Spinal cord (tissue), 10 donors: ENCODE results near the gene SNX13. TPM values are rescaled to one million over a fixed set of nuclear protein-coding genes. Genes with fewer than 3 reads are reported as not detected.

Experiments
- DNase-seq, 6 donors: peaks; one replicate each; pipeline versions ENCODE4 v3.0.0 to v3.0.0-alpha.2; 2013 to 2015; ENCODE audit warnings: low spot score in 6 of 6, low read depth in 4 of 6
- H3K27ac ChIP-seq: one replicate; pipeline ENCODE4 v1.5.1; 2013; ENCODE audit warnings: low read depth, low read length, control low read depth
- H3K27me3 ChIP-seq: one replicate; pipeline ENCODE4 v1.6.1; 2013; ENCODE audit warnings: low read length; ENCODE audit not compliant: control insufficient read depth, insufficient read depth
- H3K36me3 ChIP-seq: one replicate; pipeline ENCODE4 v1.6.1; 2013; ENCODE audit warnings: low read length; ENCODE audit not compliant: control insufficient read depth, insufficient read depth
- H3K4me1 ChIP-seq: one replicate; pipeline ENCODE4 v1.6.1; 2013; ENCODE audit warnings: low read length; ENCODE audit not compliant: control insufficient read depth, insufficient read depth
- H3K4me3 ChIP-seq: one replicate; pipeline ENCODE4 v1.5.1; 2013; ENCODE audit warnings: low read depth, low read length, control low read depth
- H3K9me3 ChIP-seq: one replicate; pipeline ENCODE4 v1.6.1; 2013; ENCODE audit warnings: low read length; ENCODE audit not compliant: control insufficient read depth, insufficient read depth
- WGBS: methylation state at CpG from one replicate; pipeline ENCODE4 v1.1.5; 2013; ENCODE audit warnings: missing lambda C conversion rate; ENCODE audit not compliant: insufficient coverage; 5-methylcytosine and 5-hydroxymethylcytosine counted together
- polyA plus RNA-seq, 2 donors: library from polyadenylated mRNA; unstranded; fragments of 120-200 nt; gene quantifications; one replicate each; pipeline ENCODE4 v1.2.1, GENCODE V29; 2013; ENCODE audit not compliant: insufficient read length in 2 of 2
- total RNA-seq, 2 donors: library from RNA; depleted of rRNA in 1 of 2; stranded (reverse); fragments of 120-200 nt in 1 of 2; fragments of >200 nt in 1 of 2; gene quantifications; one replicate each; pipeline versions ENCODE4 v1.2.3 to v1.2.4, GENCODE V29; 2013 to 2014
- donor health status: healthy.

SNX13 gene
- total and polyA plus RNA-seq, 4 donors = 27.9 to 97.6 (median 56.7) TPM

DNA sequence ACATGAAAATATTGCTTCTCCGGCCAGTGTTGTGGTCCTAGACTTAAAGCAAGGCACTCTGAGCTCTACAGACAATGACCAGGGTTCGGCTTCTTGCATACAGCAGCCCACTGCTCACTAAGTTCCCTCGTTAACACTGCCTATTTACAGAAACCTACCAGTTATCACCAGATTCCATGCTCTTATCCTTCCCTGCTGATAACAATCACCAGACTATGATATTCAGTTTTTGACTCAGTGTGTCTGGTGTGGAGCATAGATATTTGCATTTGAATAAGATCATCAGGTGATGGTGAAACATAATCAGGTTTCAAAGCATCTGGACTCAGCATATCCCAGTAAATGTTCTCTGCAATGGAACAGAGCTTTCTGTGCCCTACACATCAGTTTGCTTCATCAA, 182.3 kb downstream of the SNX13 start:
- peaks cover 6% of the 10 kb centered on the region for H3K9me3 ChIP-seq
- 85% methylated on average over 2 of the region's 3 CpGs for WGBS
- no peaks in the 10 kb centered on the region for H3K4me1 ChIP-seq
- H3K27me3 ChIP-seq = no peaks in the 10 kb centered on the region
- no peak overlapping the region for H3K4me3 ChIP-seq
- no peak overlapping the region for H3K27ac ChIP-seq
- no peak for DNase-seq
- H3K36me3 ChIP-seq = no peaks in the 10 kb centered on the region

DNA sequence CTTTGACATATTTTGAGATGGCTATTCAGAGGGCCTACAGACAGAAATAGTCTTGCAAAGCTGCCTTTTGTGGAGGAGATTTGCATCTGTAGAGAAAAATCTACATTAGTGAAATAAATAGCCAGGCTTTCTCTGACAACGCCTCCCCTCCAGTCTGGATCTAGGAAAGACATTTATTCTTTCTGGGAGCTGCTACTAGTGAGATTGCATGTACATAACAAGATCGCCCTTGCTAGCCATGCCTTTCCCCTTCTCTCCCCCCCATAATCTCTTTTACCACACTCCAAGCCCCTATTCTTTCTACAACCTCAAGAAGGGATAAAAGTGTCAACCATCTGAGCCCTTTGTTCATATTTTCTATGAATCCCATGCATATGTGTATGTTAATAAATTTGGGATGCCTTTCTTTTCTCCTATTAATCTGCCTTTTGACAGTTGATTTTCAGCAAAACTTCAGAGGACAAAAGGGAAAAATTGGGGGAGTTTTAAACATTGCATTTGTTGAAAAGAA, 194.2 kb downstream of the SNX13 start:
- no peaks in the 10 kb centered on the region for H3K4me1 ChIP-seq
- no peak for DNase-seq
- H3K27ac ChIP-seq = no peak overlapping the region
- H3K27me3 ChIP-seq = no peaks in the 10 kb centered on the region
- H3K4me3 ChIP-seq = no peak overlapping the region
- H3K9me3 ChIP-seq = no peaks in the 10 kb centered on the region
- WGBS = 65% methylated on average over 2 of the region's 2 CpGs
- H3K36me3 ChIP-seq = no peaks in the 10 kb centered on the region

DNA sequence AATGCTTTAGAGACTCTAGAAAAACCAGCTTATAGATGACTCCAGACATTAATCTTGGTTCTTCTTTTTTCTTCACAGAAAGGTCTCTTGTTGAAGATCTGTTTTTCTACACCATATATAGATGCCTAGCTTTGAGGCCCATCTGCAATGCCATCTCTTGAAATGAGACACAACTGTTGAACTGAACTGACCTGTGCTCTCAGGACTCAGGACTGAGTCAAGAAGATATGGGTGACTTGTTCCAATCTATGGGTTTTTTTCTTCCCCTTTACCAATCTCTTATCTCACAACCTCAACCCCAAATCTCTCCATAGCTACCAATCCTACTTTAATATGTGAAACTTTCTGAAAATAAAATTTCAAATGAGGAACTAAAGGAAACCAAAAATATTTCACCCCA, 194.7 kb downstream of the SNX13 start:
- Histone ChIP-seq H3K9me3 (no peaks in the 10 kb centered on the region), H3K27me3 (no peaks in the 10 kb centered on the region), H3K4me1 (no peaks in the 10 kb centered on the region), H3K4me3 (no peak overlapping the region), H3K36me3 (no peaks in the 10 kb centered on the region), H3K27ac (no peak overlapping the region)
- no peak for DNase-seq

DNA sequence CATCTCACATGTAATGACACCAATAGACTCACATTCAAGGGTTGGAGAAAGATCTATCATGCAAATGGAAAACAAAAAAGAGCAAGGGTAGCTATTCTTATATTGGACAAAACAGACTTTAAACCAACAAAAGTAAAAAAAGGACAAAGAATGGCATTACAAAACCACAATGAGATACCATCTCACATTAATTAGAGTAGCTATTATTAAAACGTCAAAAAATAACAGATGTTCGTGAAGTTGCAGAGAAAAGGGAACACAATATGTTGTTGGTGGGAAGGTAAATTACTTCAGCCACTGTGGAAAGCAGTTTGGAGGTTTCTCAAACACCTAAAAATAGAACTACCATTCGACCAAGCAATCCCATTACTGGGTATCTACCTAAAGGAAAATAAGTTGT, 197.0 kb downstream of the SNX13 start:
- Histone ChIP-seq H3K4me3 (no peak overlapping the region), H3K36me3 (no peaks in the 10 kb centered on the region), H3K27ac (no peak overlapping the region), H3K4me1 (no peaks in the 10 kb centered on the region), H3K27me3 (no peaks in the 10 kb centered on the region), H3K9me3 (no peaks in the 10 kb centered on the region)
- WGBS = no CpG with 5 or more reads among the region's 3 CpGs
- DNase-seq = no peak

DNA sequence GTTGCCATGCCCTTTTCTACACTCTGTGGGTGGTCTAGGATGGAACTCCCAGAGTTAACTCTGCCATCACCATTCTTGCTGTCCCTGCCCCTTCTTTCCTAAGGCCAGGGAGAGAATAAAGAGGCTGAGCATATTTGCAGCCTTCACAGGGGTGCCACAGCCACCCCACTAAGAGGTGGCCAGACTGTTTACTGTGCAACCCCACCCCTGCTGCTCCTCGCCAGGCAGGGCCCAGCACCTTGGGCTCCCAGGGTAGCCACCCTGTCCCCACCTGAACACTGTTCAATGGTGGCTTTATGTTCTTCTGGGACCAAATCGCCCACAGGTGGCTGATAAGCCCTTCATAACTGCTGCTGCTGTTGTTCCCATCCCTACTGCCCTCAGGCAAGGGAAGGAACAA, 198.9 kb downstream of the SNX13 start:
- no peak overlapping the region for H3K27ac ChIP-seq
- H3K9me3 ChIP-seq = no peaks in the 10 kb centered on the region
- no peaks in the 10 kb centered on the region for H3K27me3 ChIP-seq
- no peaks in the 10 kb centered on the region for H3K4me1 ChIP-seq
- H3K36me3 ChIP-seq = no peaks in the 10 kb centered on the region
- H3K4me3 ChIP-seq = no peak overlapping the region
- DNase-seq = no peak
- WGBS = 83% methylated on average over 2 of the region's 2 CpGs

Other genes with a start within 250 kb of the SNX13 start
- not detected for gene PRPS1L1, start 87.4 kb upstream of the SNX13 start, total RNA-seq
- not detected for gene PRPS1L1, start 87.4 kb upstream of the SNX13 start, polyA plus RNA-seq